HuH-7.5 (cell line): Measurements from ENCODE around the gene GFOD1.

ENCODE experiments used
- DNase-seq: peaks from one replicate; pipeline ENCODE4 v3.0.0; 2011; ENCODE audit warnings: low spot score

GFOD1 gene

DNA sequence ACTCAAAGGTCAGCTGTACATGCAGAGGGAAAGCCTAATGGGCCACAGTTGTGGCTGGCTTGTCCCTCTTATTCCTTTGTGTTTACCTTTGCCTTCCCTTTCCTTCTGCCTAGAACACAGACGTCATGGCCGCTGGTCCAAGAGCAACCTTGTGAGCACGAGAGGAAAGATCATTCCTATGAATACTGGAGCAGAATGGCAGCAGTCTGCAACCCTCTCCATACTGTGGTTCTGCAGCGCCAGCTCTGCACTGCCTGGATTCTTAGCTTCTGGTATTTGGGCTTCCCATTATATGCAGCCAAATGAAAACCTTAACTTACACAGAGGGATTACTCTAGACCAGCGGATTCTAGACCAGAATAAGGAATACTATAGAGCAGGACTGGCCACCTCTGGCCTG is 171.5 kb downstream of the GFOD1 start:
- no peak for DNase-seq

DNA sequence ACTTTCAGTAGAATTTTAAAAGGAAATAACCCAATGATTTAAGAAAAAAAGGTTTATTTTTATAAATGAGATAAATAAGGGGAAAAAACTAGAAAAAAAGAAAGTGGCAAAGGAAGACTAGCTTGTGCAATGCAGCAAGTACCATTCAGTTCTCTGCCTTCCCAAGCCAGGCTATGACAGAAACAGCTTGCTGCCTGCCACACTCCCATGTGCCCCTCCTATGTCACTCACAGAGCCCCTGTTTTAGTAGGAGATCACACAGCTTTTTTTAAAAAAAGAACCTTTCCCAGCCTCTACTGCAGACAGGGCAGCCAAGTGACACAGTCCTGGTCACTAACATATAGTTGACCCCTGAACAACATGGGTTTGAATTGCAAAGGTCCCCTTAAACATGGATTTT is 172.6 kb downstream of the GFOD1 start:
- DNase-seq = no peak

DNA sequence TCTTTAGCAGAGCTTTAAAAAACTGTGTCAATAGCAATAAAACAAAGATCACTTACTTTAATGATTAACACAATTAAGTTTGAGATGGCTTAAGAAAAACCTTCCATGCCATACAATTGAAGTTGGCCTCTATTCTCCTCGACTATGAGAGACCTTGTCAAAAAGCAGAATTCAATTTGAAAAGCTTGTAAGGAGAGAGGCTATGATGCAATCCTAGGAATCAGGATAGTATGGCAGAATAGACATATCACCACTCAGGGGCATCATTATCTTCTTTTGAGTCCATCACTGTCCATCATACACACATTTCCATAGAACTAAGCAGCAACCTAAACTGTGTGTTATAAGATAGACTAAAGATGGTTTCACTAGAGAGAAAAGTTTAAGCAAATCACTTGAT is 176.2 kb downstream of the GFOD1 start:
- no peak for DNase-seq

DNA sequence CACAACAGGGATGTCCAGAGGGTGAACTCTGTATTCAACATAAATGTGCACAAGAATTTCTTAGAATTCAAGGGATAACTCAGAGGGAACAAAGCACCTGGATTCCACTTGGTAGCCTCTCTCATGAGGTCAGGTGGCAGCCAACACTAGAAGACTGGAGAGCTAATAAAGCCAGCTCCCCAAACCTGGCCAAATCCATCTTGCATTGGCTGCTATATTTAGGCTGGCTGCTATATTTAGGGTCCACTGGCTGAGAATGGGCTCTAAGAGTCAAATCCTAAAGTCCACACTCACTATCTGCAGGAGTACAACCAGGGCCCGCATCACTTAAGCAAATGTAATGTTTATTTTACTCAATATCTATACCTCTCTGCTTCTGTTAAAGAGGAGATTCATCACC is 179.1 kb downstream of the GFOD1 start:
- no peak for DNase-seq
